PC-3 (cell line): ENCODE data around the gene STX7.

ENCODE experiments used
- CTCF ChIP-seq: fragments of 300-600 bp; sonication (generic); conservative IDR thresholded peaks from 2 replicates; pipeline ENCODE4 v1.5.1; 2017; ENCODE audit warnings: antibody characterized with exemption, low read depth, mild to moderate bottlenecking, low read length
- EZH2 ChIP-seq: fragments of 300-600 bp; sonication (generic); IDR thresholded peaks from one replicate; pipeline ENCODE4 v1.6.1; 2017; ENCODE audit warnings: antibody characterized with exemption, mild to moderate bottlenecking, low read length; ENCODE audit not compliant: unreplicated experiment
- EZH2phosphoT487 ChIP-seq: fragments of 300-600 bp; sonication (generic); IDR thresholded peaks from 2 replicates; pipeline ENCODE4 v1.6.1; 2018; ENCODE audit warnings: mild to moderate bottlenecking, antibody characterized with exemption, low read length, borderline replicate concordance

DNA sequence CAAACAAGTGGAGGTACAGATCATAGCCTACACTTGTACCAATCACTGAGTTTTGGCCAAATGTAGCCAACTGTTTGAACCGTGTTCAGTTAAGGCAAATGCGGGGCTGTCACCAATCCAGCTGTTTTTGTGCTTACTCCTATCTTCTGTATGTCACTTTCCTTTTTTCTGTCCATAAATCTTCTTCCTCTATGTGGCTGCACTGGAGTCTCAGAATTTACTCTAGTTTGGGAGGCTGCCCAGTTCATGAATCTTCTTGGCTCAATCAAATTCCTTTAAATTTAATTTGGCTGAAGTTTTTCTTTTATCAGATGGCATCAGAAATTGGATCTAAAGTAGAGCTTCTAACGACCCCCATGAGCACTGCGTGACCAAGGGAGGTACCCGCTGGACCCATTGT, 11.7 kb upstream of the STX7 start:
- TF ChIP-seq CTCF: no peak
- TF ChIP-seq EZH2: no peak
- no peak for TF ChIP-seq EZH2phosphoT487
